Muscle of leg (tissue), 11 donors: Measurements from ENCODE around the gene FAM83G. TPM values are rescaled to one million over a fixed set of nuclear protein-coding genes. Genes with fewer than 3 reads are reported as not detected.
"Not testable (repeated sequence)": the region's sequence is repeated elsewhere in the genome, so short reads cannot be mapped to it uniquely, and the experiment has no call there.

Experiments
- DNase-seq: peaks from one replicate; pipeline ENCODE4 v3.0.0; 2013
- H3K27ac ChIP-seq: one replicate; pipeline ENCODE4 v1.5.1; 2013; ENCODE audit warnings: mild to moderate bottlenecking, low read length, control low read depth
- H3K27me3 ChIP-seq: one replicate; pipeline ENCODE4 v1.6.1; 2013; ENCODE audit warnings: low read length; ENCODE audit not compliant: control insufficient read depth, insufficient read depth
- H3K36me3 ChIP-seq: one replicate; pipeline ENCODE4 v1.6.1; 2013; ENCODE audit warnings: low read length; ENCODE audit not compliant: control insufficient read depth, insufficient read depth
- H3K4me1 ChIP-seq: one replicate; pipeline ENCODE4 v1.6.1; 2013; ENCODE audit warnings: low read length; ENCODE audit not compliant: control insufficient read depth, insufficient read depth
- H3K4me3 ChIP-seq: one replicate; pipeline ENCODE4 v1.5.1; 2013; ENCODE audit warnings: low read length, control low read depth
- H3K9me3 ChIP-seq: replicated peaks from 2 replicates; pipeline ENCODE4 v1.6.1; 2013; ENCODE audit warnings: low read depth, low read length; ENCODE audit not compliant: control insufficient read depth
- whole genome bisulfite sequencing: methylation state at CpG from one replicate; pipeline ENCODE4 v1.1.5; 2013; ENCODE audit warnings: missing lambda C conversion rate; ENCODE audit not compliant: insufficient coverage; 5-methylcytosine and 5-hydroxymethylcytosine counted together
- polyA plus RNA-seq, 8 donors: library from polyadenylated mRNA; unstranded; fragments of 120-200 nt; gene quantifications; one replicate each; pipeline versions ENCODE4 v1.2.1 to v1.2.3, GENCODE V29; 2013; ENCODE audit warnings: inconsistent platforms in 1 of 8, low replicate concordance in 1 of 8; ENCODE audit not compliant: insufficient read length in 8 of 8, insufficient read depth in 1 of 8
- total RNA-seq: library from RNA; stranded (reverse); fragments of 120-200 nt; gene quantifications from one replicate; pipeline ENCODE4 v1.2.4, GENCODE V29; 2013

FAM83G gene
- total and polyA plus RNA-seq, 9 donors = 0.11 to 1.4 (median 0.26) TPM

DNA sequence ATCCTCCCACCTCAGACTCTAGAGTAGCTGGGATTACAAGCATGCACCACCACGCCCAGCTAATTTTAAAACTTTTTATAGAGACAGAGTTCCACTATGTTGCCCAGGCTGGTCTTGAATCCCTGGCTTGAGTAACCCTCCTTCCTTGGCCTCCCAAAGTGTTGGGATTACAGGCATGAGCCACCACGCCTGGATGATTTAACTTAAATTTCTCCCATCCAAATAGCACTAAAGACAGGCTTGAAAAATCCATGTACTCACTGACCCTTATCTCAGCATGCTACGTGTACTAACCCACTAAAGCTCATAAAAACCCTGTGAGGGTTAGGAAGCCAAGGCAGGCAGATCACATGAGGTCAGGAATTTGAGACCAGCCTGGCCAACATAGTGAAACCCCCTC is 48.0 kb downstream of the FAM83G start:
- Histone ChIP-seq H3K4me1 (peaks cover 7% of the 10 kb centered on the region), H3K36me3 (no peaks in the 10 kb centered on the region), H3K27ac (no peak overlapping the region), H3K27me3 (no peaks in the 10 kb centered on the region), H3K9me3 (no peaks in the 10 kb centered on the region), H3K4me3 (no peak overlapping the region)
- WGBS = 81% methylated on average over 2 of the region's 3 CpGs
- DNase-seq = no peak

DNA sequence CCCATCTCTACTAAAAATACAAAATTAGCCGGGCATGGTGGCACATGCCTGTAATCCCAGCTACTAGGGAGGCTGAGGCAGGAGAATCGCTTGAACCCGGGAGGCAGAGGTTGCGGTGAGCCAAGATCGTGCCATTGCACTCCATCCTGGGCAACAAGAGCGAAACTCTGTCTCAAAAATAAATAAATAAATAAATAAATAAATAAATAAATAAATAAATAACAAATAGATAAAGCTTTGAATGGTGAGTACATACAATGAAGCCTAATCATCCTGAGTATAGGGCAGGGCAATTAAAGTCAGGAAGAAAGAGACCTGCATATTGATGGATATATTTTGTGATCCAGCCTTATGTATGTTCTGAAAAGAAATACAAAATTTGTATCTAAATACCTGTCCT is 48.5 kb downstream of the FAM83G start:
- not testable (repeated sequence) for H3K27me3 ChIP-seq, H3K4me1 ChIP-seq, DNase-seq, H3K36me3 ChIP-seq, H3K9me3 ChIP-seq, H3K4me3 ChIP-seq, H3K27ac ChIP-seq
- WGBS = no CpG with 5 or more reads among the region's 6 CpGs

DNA sequence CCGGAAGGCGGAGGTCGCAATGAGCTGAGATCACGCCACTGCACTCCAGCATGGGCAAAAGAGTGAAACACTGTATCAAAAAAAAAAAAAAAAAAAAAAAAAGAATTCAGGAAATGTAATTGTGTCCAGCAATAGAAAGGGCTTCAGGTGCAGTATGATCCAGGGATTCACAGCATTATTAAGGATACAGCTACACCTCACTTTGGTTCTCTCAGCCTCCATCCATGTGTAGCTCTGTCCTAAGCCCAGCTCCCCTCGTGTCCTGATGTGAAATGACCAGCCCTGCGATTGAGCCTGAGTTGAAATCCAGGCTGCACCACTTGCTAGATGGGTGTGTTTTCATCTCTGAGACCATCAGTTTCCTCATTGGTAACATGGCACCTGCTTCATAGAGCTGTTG is 49.6 kb downstream of the FAM83G start:
- WGBS = 80% methylated on average over 2 of the region's 6 CpGs

DNA sequence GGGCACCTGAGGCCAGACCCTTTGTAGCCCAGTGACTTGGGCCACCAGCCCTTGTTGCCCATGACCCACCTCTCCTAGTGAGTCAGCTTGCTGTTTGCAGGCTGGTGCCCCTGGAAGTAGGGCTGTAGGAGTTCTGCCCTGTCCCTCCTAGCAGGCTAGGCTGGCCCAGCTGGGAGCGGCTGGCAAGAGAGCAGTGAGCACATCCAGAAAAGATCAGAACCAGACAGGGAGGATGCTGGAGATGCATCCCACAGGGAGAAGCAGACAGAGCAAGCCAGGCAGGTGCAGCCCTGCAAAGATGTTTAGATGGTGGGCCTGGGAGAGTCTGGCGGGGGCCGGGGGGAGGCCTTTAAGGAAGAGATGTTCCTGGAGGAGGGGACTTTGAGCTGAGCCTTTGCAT is 50.2 kb downstream of the FAM83G start:
- no peaks in the 10 kb centered on the region for H3K4me1 ChIP-seq
- H3K36me3 ChIP-seq = no peaks in the 10 kb centered on the region
- no peak overlapping the region for H3K4me3 ChIP-seq
- no peaks in the 10 kb centered on the region for H3K9me3 ChIP-seq
- DNase-seq = no peak
- WGBS = 58% methylated on average over 3 of the region's 3 CpGs
- peaks cover 6% of the 10 kb centered on the region for H3K27me3 ChIP-seq
- H3K27ac ChIP-seq = no peak overlapping the region

More for the DNA sequence above, 49.6 kb downstream of the FAM83G start:
- no peaks in the 10 kb centered on the region for H3K36me3 ChIP-seq
- no peak overlapping the region for H3K4me3 ChIP-seq
- H3K27me3 ChIP-seq = peaks cover 4% of the 10 kb centered on the region
- no peak overlapping the region for H3K27ac ChIP-seq
- H3K9me3 ChIP-seq = no peaks in the 10 kb centered on the region
- DNase-seq = no peak
- no peaks in the 10 kb centered on the region for H3K4me1 ChIP-seq

DNA sequence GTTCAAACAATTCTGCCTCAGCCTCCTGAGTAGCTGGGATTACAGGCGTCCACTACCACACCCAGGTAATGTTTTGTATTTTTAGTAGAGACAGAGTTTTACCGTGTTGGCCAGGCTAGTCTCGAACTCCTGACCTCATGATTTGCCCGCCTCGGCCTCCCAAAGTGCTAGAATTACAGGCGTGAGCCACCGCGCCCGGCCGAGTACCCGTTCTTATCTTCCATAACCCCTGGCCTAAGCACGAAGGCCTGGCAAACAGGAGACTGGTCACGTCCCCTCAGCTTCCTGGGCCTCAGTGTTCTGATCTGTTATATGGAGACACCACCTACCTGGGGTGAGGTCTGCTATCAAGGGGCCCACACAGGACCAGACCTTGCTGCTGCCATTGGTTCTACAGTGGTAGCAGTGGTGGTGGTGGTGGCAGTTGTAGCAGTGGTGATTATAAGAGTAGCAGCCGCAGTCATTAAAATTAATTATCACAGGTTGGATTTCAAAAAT is 51.3 kb downstream of the FAM83G start:
- Histone ChIP-seq H3K27me3 (peaks cover 6% of the 10 kb centered on the region), H3K36me3 (no peaks in the 10 kb centered on the region), H3K4me3 (no peak overlapping the region), H3K4me1 (no peaks in the 10 kb centered on the region), H3K27ac (no peak overlapping the region), H3K9me3 (no peaks in the 10 kb centered on the region)
- 92% methylated on average over 12 of the region's 14 CpGs for WGBS
- DNase-seq = no peak

DNA sequence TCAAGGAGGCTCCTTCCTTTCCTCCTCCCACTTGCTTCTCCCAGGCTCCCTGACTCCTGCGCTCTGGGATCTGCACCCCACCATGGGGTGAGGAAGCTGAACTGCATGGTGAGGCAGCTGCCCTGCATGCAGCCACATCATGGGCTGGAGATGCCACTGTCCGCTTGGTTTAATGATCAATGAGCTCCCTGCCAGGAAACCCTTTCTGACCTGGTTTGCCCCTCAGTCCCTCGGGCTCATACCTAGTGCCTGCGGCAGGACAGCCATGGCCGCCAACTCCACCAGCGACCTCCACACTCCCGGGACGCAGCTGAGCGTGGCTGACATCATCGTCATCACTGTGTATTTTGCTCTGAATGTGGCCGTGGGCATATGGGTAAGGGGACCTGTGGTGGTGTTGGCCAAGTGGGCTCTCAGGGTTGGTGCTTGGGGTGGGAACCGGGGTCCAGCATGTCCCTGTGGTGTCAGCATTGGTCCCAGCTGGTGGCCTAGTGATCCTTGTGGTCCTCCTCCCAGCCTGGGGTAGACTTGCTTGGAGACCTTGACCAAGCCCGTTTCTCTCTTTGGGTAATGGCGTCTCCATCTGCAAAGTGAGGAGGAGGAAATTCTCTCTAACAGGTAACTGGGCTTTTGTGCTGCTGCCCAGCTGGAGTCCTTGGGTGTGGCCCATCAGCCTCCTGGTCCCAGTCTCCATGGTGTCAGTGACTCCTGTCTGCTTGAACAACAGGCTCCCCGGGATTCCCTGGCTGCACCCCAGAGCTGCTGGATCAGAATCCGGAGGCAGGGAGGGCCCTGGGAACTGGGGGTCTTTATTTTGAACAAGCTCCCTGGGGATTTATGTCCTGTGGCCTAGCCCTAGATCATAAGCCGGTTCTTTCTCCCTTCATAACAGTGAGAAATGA is 52.4 kb downstream of the FAM83G start, which contains the start of gene SLC5A10:
TSS of gene SLC5A10 (plus strand) at position 225 of the 902 bp plus-strand sequence. CDS start at position 266, 41 bp downstream.
- Histone ChIP-seq H3K4me1 (no peaks in the 10 kb centered on the region), H3K36me3 (no peaks in the 10 kb centered on the region), H3K27me3 (peaks cover 6% of the 10 kb centered on the region), H3K27ac (no peak within 1 kb of the TSS), H3K4me3 (no peak within 1 kb of the TSS), H3K9me3 (no peaks in the 10 kb centered on the region)
- no peak for DNase-seq
- 68% methylated on average over 6 of the region's 17 CpGs for WGBS

DNA sequence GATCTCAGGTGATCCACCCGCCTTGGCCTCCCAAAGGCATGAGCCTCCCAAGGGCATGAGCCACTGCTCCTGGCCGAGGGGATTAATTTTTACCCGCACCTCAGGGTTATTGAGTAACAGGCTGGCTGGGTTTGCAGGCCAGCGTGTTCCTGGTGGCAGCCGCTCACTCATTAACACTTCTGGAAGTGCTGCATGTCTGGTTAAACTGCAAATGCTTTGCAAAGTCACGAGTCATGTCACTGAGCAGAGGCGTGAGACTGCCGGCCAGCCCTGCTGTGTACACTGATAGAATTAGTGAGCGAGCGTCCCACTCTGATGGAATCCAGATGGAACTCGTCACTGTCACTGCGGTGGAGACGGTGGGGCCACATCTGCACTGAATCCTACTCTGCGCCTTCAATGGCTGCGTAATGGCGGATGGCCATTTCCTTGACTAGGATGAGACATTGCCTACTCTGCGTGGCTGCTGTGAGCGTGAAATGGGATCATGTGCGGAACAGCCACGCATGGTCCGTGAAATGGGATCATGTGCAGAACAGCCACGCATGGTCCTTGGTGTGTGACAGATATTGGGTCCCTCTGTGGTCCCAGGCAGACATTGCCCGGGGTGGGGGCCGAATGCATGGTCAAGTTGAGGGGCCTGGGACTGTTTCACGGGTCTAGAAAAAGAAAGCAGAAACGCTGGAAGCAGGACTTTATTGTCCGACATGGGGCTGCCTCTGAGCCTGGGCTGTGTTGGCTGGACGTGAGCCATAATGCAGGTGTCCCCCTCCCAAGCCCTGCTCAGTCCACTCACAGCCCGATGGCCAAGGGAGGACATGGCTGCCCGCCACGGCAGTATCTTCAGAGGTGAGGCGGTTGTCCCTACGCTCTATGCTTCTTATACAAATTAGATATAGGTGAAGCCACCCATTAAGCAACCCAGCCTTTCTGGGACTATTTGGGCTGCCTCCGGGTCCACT is 53.3 kb downstream of the FAM83G start:
- Histone ChIP-seq H3K27ac (no peak overlapping the region), H3K4me3 (no peak overlapping the region), H3K9me3 (no peaks in the 10 kb centered on the region), H3K27me3 (peaks cover 6% of the 10 kb centered on the region), H3K36me3 (no peaks in the 10 kb centered on the region), H3K4me1 (no peaks in the 10 kb centered on the region)
- no peak for DNase-seq
- WGBS = 61% methylated on average over 29 of the region's 34 CpGs

DNA sequence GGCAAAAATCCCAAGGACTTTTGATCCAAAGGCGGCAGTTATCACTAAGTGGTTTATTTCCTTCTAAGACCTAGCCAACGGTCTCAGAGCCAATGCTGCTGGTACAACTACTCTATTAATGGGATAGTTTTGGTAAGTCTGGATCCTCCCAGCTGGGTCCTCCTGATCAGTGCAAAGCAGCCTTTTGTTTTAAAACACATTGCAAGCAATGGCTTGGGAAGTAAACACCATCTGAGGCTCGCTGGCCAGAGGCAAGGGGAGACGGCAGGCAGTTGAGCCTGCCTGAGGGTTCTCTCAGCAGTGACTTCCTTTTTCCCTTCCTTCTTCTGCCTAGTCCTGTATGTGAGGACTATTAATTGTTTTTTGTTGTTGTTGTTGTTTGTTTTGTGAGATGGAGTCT is 54.2 kb downstream of the FAM83G start:
- Histone ChIP-seq H3K36me3 (no peaks in the 10 kb centered on the region), H3K9me3 (no peaks in the 10 kb centered on the region), H3K27me3 (peaks cover 6% of the 10 kb centered on the region), H3K4me3 (no peak overlapping the region), H3K27ac (no peak overlapping the region), H3K4me1 (no peaks in the 10 kb centered on the region)
- 51% methylated on average over 2 of the region's 4 CpGs for WGBS
- DNase-seq = no peak

DNA sequence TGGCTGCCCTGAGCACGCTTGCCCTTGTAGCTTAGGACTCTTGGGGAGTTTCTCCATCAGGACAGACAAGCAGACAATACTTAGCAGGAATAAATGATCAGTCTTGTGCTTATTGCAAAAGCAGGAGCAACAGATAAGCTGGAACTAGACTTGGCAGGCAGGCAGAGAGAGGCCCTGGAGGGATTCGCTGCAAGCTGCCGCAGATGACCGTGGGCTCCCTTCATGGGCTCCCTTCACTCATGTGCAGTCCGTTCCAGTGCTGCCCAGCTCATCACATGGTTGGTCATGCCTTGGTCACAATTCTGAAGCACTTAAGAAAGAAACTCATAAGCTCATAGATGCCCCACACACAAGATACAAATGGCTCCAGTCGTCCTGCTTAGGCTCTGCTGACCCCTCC is 55.0 kb downstream of the FAM83G start:
- WGBS = 63% methylated on average over 3 of the region's 6 CpGs
- no peak for DNase-seq
- Histone ChIP-seq H3K27ac (no peak overlapping the region), H3K4me1 (no peaks in the 10 kb centered on the region), H3K4me3 (no peak overlapping the region), H3K27me3 (peaks cover 6% of the 10 kb centered on the region), H3K9me3 (no peaks in the 10 kb centered on the region), H3K36me3 (no peaks in the 10 kb centered on the region)
